Mammary epithelial cell (primary cell): Measurements from ENCODE around the gene TMEM108.

ENCODE experiments used
- EZH2 ChIP-seq: IDR thresholded peaks from 2 replicates; pipeline ENCODE4 v1.6.1; 2012; ENCODE audit warnings: low read length, inconsistent platforms, borderline replicate concordance
- TF ChIP-seq, protein P1 (sequence below), 2 donors: IDR thresholded peaks in 1 of 2; conservative IDR thresholded peaks in 1 of 2; 2 replicates each; pipeline ENCODE4 v1.5.1; 2011 to 2012; ENCODE audit warnings: inconsistent platforms in 2 of 2, low read length in 2 of 2, mild to moderate bottlenecking in 2 of 2, control low read depth in 1 of 2, low read depth in 1 of 2; ENCODE audit not compliant: insufficient read depth in 1 of 2; ENCODE audit errors: extremely low read depth in 1 of 2

DNA sequence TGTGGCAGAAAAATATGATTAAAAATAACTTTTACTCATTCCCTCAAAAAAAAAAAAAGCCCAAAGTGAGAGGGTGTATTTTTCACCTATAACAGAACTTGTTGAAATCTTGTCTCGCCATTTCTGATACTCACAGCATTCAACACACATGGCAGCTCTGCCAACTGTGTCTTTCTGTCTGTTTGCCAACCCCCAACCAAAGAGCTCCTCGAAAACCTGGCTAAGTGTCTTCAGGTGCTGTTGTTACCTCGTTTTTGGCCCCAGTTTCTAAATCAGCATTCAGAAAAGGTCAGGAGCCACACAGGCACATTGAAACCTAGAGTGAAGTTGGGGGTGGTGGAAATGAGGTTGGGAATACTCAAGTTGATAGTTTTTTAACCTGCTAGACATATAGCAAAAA lies 123.5 kb downstream of the TMEM108 start:
- TF ChIP-seq, protein P1, sequence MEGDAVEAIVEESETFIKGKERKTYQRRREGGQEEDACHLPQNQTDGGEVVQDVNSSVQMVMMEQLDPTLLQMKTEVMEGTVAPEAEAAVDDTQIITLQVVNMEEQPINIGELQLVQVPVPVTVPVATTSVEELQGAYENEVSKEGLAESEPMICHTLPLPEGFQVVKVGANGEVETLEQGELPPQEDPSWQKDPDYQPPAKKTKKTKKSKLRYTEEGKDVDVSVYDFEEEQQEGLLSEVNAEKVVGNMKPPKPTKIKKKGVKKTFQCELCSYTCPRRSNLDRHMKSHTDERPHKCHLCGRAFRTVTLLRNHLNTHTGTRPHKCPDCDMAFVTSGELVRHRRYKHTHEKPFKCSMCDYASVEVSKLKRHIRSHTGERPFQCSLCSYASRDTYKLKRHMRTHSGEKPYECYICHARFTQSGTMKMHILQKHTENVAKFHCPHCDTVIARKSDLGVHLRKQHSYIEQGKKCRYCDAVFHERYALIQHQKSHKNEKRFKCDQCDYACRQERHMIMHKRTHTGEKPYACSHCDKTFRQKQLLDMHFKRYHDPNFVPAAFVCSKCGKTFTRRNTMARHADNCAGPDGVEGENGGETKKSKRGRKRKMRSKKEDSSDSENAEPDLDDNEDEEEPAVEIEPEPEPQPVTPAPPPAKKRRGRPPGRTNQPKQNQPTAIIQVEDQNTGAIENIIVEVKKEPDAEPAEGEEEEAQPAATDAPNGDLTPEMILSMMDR (conservative IDR thresholded peaks at IDR 0.05 in 1 of 2, IDR thresholded peaks at IDR 0.05 in 1 of 2; ENCODE audit: extremely low read depth in 1 of 2, insufficient read depth in 1 of 2, low read depth in 1 of 2, low read length in 2 of 2): no peak
- no peak for TF ChIP-seq EZH2
